Endothelial cell of umbilical vein (primary cell): ENCODE measurements around the gene ZNF254. TPM values are rescaled to one million over a fixed set of nuclear protein-coding genes. Genes with fewer than 3 reads are reported as not detected.

Experiments
- BruUV-seq: library from RNA; stranded (reverse); fragments of 400-500 nt; replicated peaks from 2 replicates; lab custom pipeline; 2021; lab: Mats Ljungman, UMichigan
- CTCF ChIA-PET: fragments of 300-600, 350-600 bp; sonication (Branson Sonifier 250); formaldehyde crosslinking; loops from one replicate; lab custom pipeline; 2021; ENCODE audit warnings: antibody characterized with exemption, inconsistent platforms; lab: Charles Lee
- POLR2A ChIA-PET: fragments of 300-600, 350-600 bp; sonication (Branson Sonifier 250); formaldehyde crosslinking; loops from one replicate; lab custom pipeline; 2021; ENCODE audit warnings: antibody characterized with exemption, inconsistent platforms; lab: Charles Lee
- DNase-seq: peaks from one replicate; pipeline ENCODE4 v3.0.0-alpha.2; 2011; ENCODE audit warnings: low read depth, low spot score
- FAIRE-seq: peaks from 2 replicates; lab custom pipeline; 2011; peaks lifted over from hg19 to GRCh38; lab: Jason Lieb, UNC
- H2AFZ ChIP-seq: 2 replicates; pipeline ENCODE4 v1.6.0; 2012; ENCODE audit warnings: low read depth, low read length, control low read depth, inconsistent platforms
- H3K27ac ChIP-seq: 2 replicates; pipeline ENCODE4 v1.5.1; 2011; ENCODE audit warnings: low read depth, mild to moderate bottlenecking, control low read depth, low read length, moderate library complexity; ENCODE audit not compliant: insufficient read depth
- H3K27me3 ChIP-seq, 2 experiments: 2 replicates each; pipeline versions ENCODE4 v1.6.0 to v1.6.1; 2011; ENCODE audit warnings: low read length in 2 of 2, mixed read lengths in 1 of 2; ENCODE audit not compliant: control insufficient read depth in 2 of 2, insufficient read depth in 2 of 2
- H3K36me3 ChIP-seq, 2 experiments: 2 replicates in 1 of 2; 3 replicates in 1 of 2; pipeline ENCODE4 v1.5.1; 2011; ENCODE audit warnings: low read length in 2 of 2, mild to moderate bottlenecking in 1 of 2, moderate library complexity in 1 of 2; ENCODE audit not compliant: control insufficient read depth in 2 of 2, insufficient read depth in 2 of 2; ENCODE audit errors: extremely low read depth in 1 of 2
- H3K4me1 ChIP-seq: 3 replicates; pipeline ENCODE4 v1.5.1; 2011; ENCODE audit warnings: mild to moderate bottlenecking, low read length; ENCODE audit not compliant: control insufficient read depth, insufficient read depth; ENCODE audit errors: extremely low read depth
- H3K4me2 ChIP-seq: 2 replicates; pipeline ENCODE4 v1.6.1; 2011; ENCODE audit warnings: low read length, control low read depth, mixed read lengths; ENCODE audit not compliant: insufficient read depth
- H3K4me3 ChIP-seq, 3 experiments: fragments of 200-600 bp in 1 of 3; sonication (generic), shearing (Covaris generic) in 1 of 3; replicated peaks in 1 of 3; 2 replicates each; pipeline ENCODE4 v1.5.1; 2011 to 2016; ENCODE audit warnings: control low read depth in 3 of 3, low read length in 3 of 3, mild to moderate bottlenecking in 2 of 3, inconsistent platforms in 1 of 3, low read depth in 1 of 3, moderate library complexity in 1 of 3; ENCODE audit not compliant: insufficient read depth in 1 of 3
- H3K79me2 ChIP-seq: 2 replicates; pipeline ENCODE4 v1.6.0; 2012; ENCODE audit warnings: low read length, inconsistent platforms; ENCODE audit not compliant: control insufficient read depth, insufficient read depth
- H3K9ac ChIP-seq: replicated peaks from 2 replicates; pipeline ENCODE3; 2011; ENCODE audit warnings: low read length, control low read depth; ENCODE audit not compliant: insufficient read depth; ENCODE audit errors: extremely low read depth
- H3K9me1 ChIP-seq: replicated peaks from 3 replicates; pipeline ENCODE4 v1.6.0; 2011; ENCODE audit warnings: mild to moderate bottlenecking, low read length; ENCODE audit not compliant: control insufficient read depth, insufficient read depth; ENCODE audit errors: extremely low read depth
- H3K9me3 ChIP-seq: replicated peaks from 2 replicates; pipeline ENCODE4 v1.5.1; 2012; ENCODE audit warnings: low read length, inconsistent platforms; ENCODE audit not compliant: control insufficient read depth, insufficient read depth
- H4K20me1 ChIP-seq: replicated peaks from 2 replicates; pipeline ENCODE3; 2011; ENCODE audit warnings: mild to moderate bottlenecking, low read length; ENCODE audit not compliant: control insufficient read depth, insufficient read depth; ENCODE audit errors: extremely low read depth
- EZH2 ChIP-seq: IDR thresholded peaks from 2 replicates; pipeline ENCODE4 v1.6.1; 2012; ENCODE audit warnings: borderline replicate concordance, low read depth, mild to moderate bottlenecking, moderate library complexity, low read length, inconsistent platforms; ENCODE audit not compliant: severe bottlenecking
- FOS ChIP-seq: IDR thresholded peaks from 2 replicates; pipeline ENCODE4 v1.6.1; 2011; ENCODE audit warnings: mild to moderate bottlenecking, low read length, moderate library complexity, borderline replicate concordance; ENCODE audit not compliant: insufficient read depth
- GATA2 ChIP-seq: IDR thresholded peaks from 2 replicates; pipeline ENCODE4 v1.7.0; 2011; ENCODE audit warnings: low read depth, mild to moderate bottlenecking, moderate library complexity, mixed read lengths, low read length; ENCODE audit not compliant: insufficient read length, insufficient read depth
- JUN ChIP-seq: IDR thresholded peaks from 2 replicates; pipeline ENCODE4 v1.6.1; 2011; ENCODE audit warnings: borderline replicate concordance, low read depth; ENCODE audit not compliant: insufficient read length, insufficient read depth
- MYC ChIP-seq: IDR thresholded peaks from one replicate; pipeline ENCODE4 v1.6.1; 2011; ENCODE audit warnings: mild to moderate bottlenecking, low read depth, low read length
- POLR2A ChIP-seq: IDR thresholded peaks from 2 replicates; pipeline ENCODE4 v1.6.1; 2012; ENCODE audit warnings: low read depth, mild to moderate bottlenecking, control low read depth, low read length
- POLR2AphosphoS5 ChIP-seq: IDR thresholded peaks from 2 replicates; pipeline ENCODE4 v1.6.1; 2012; ENCODE audit warnings: low read depth, mild to moderate bottlenecking, control low read depth, low read length, moderate library complexity; ENCODE audit not compliant: insufficient read depth
- dilution Hi-C: fragments of 300-500 bp; cut with MboI; formaldehyde crosslinking; loops from one replicate; pipeline ENCODE4 v1.15.0; 2019; ENCODE audit warnings: low sequenced_read_pairs; ENCODE audit not compliant: extremely low pct_ligation_motif_present
- intact Hi-C: fragments of 100-400 bp; cut with micrococcal nuclease; formaldehyde crosslinking; loops from one replicate; pipeline ENCODE4 v1.10.0; 2022
- polyA plus RNA-seq, 4 experiments: library from polyadenylated mRNA; depleted of rRNA in 3 of 4; stranded (reverse) in 3 of 4; unstranded in 1 of 4; fragments of >200 nt; gene quantifications; 2 replicates each; pipeline versions ENCODE4 v1.2.1 to v1.2.3, GENCODE V29; 2011 to 2012; ENCODE audit warnings: missing spikeins in 1 of 4
- total RNA-seq: library from RNA; stranded (reverse); gene quantifications from 2 replicates; pipeline ENCODE4 v1.2.3, GENCODE V29; 2021
- TF ChIP-seq, protein P1 (sequence below), 2 donors: IDR thresholded peaks; 1 replicate in 1 of 2; 2 replicates in 1 of 2; pipeline ENCODE4 v1.5.1; 2011; ENCODE audit warnings: low read length in 2 of 2, mild to moderate bottlenecking in 2 of 2, moderate library complexity in 2 of 2, control low read depth in 1 of 2, inconsistent platforms in 1 of 2, low read depth in 1 of 2; ENCODE audit not compliant: insufficient read depth in 1 of 2; ENCODE audit errors: extremely low read depth in 1 of 2
- TF ChIP-seq, protein P2 (sequence below): IDR thresholded peaks from 2 replicates; pipeline ENCODE4 v1.6.1; 2011; ENCODE audit not compliant: insufficient read depth, insufficient read length

The ZNF254 gene
- total and polyA plus RNA-seq, 2 donors (not counting 3 experiments of a cell fraction or from before 2014, with no cell fraction given): 4.9 to 16.0 TPM

- Histone ChIP-seq H4K20me1 (peaks cover 4% of the 10 kb centered on the region), H3K4me3 (no peak overlapping the region), H3K36me3 (no peaks in the 10 kb centered on the region), H3K4me1 (no peaks in the 10 kb centered on the region), H3K79me2 (peaks cover 67% of the 10 kb centered on the region), H2AFZ (no peak overlapping the region), H3K9ac (no peak overlapping the region), H3K9me1 (no peaks in the 10 kb centered on the region), H3K27me3 (no peaks in the 10 kb centered on the region), H3K27ac (no peak overlapping the region), H3K9me3 (no peaks in the 10 kb centered on the region), H3K4me2 (no peak overlapping the region)
- intact Hi-C loops (no loop called here), dilution Hi-C loops (no loop called here)
- no peak for FAIRE-seq
- DNase-seq: no peak
- ChIA-PET CTCF (interaction anchor here (0.6 kb wide), 1 partner anchor 64 kb away, joined by 3 read pairs; no protein-coding TSS in a partner anchor), POLR2A (no interaction called here)
- TF ChIP-seq POLR2AphosphoS5 (no peak), JUN (no peak), POLR2A (no peak), MYC (no peak), GATA2 (no peak), FOS (no peak), EZH2 (no peak)
- TF ChIP-seq, protein P1, sequence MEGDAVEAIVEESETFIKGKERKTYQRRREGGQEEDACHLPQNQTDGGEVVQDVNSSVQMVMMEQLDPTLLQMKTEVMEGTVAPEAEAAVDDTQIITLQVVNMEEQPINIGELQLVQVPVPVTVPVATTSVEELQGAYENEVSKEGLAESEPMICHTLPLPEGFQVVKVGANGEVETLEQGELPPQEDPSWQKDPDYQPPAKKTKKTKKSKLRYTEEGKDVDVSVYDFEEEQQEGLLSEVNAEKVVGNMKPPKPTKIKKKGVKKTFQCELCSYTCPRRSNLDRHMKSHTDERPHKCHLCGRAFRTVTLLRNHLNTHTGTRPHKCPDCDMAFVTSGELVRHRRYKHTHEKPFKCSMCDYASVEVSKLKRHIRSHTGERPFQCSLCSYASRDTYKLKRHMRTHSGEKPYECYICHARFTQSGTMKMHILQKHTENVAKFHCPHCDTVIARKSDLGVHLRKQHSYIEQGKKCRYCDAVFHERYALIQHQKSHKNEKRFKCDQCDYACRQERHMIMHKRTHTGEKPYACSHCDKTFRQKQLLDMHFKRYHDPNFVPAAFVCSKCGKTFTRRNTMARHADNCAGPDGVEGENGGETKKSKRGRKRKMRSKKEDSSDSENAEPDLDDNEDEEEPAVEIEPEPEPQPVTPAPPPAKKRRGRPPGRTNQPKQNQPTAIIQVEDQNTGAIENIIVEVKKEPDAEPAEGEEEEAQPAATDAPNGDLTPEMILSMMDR (IDR thresholded peaks at IDR 0.05; ENCODE audit: extremely low read depth in 1 of 2, insufficient read depth in 1 of 2, low read depth in 1 of 2, low read length in 2 of 2): no peak
- TF ChIP-seq, protein P2, sequence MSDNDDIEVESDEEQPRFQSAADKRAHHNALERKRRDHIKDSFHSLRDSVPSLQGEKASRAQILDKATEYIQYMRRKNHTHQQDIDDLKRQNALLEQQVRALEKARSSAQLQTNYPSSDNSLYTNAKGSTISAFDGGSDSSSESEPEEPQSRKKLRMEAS: no peak
- no TSS peak for BruUV-seq
Measured at GRCh38 chr19:24098359-24098758, 11.4 kb downstream of the ZNF254 start.
